ENCODE data around the gene NUFIP1.

Gene NUFIP1

DNA sequence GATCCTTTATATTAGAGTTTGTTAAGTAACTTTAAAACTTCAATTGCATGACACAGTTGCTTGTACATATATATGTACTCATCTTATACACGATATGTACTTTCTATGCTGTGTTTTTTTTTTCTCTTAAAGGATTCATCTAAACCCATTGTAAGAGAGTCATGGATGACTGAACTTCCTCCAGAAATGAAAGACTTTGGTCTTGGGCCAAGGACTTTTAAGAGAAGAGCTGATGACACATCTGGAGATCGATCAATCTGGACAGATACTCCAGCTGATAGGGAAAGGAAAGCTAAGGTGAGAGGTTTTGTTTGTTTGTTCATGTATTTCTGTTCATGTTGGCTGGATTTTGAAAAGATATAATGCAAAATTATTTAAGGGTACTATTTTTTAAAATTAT lies 26.0 kb upstream of the NUFIP1 start:
- Histone ChIP-seq H3K9me2 (replicated peaks; ENCODE audit: control insufficient read depth, low read length) (no peaks in the 10 kb centered on the region), H3K4me2 (ENCODE audit: low read length) (no peak overlapping the region), H3K9me3 (ENCODE audit: control insufficient read depth, insufficient read depth, low read length) (no peaks in the 10 kb centered on the region), H3K36me3 (ENCODE audit: control insufficient read depth, low read length) (peaks cover 35% of the 10 kb centered on the region), H3K4me3 (ENCODE audit: low read length) (no peak overlapping the region), H4K20me1 (ENCODE audit: control insufficient read depth, insufficient read depth, low read depth, low read length) (no peaks in the 10 kb centered on the region), H3K27me3 (ENCODE audit: control insufficient read depth, low read length) (no peaks in the 10 kb centered on the region), H3F3A (ENCODE audit: control insufficient read depth, insufficient read depth) (0 out of 2 replicates have a peak, but pooled peaks cover 3% of the 10 kb centered on the region), H3K79me2 (ENCODE audit: control insufficient read depth, low read length) (no peaks in the 10 kb centered on the region), H3K4me1 (ENCODE audit: control insufficient read depth, low read length) (no peaks in the 10 kb centered on the region), H3K27ac (ENCODE audit: low read depth, low read length) (no peak overlapping the region)
- TF ChIP-seq, protein P1, sequence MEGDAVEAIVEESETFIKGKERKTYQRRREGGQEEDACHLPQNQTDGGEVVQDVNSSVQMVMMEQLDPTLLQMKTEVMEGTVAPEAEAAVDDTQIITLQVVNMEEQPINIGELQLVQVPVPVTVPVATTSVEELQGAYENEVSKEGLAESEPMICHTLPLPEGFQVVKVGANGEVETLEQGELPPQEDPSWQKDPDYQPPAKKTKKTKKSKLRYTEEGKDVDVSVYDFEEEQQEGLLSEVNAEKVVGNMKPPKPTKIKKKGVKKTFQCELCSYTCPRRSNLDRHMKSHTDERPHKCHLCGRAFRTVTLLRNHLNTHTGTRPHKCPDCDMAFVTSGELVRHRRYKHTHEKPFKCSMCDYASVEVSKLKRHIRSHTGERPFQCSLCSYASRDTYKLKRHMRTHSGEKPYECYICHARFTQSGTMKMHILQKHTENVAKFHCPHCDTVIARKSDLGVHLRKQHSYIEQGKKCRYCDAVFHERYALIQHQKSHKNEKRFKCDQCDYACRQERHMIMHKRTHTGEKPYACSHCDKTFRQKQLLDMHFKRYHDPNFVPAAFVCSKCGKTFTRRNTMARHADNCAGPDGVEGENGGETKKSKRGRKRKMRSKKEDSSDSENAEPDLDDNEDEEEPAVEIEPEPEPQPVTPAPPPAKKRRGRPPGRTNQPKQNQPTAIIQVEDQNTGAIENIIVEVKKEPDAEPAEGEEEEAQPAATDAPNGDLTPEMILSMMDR (IDR thresholded peaks at IDR 0.05; ENCODE audit: low read depth, low read length, poor library complexity, severe bottlenecking), result no peak
- no peak for TF ChIP-seq EZH2phosphoT487 (IDR thresholded peaks at IDR 0.05; ENCODE audit: borderline replicate concordance, low read length)

DNA sequence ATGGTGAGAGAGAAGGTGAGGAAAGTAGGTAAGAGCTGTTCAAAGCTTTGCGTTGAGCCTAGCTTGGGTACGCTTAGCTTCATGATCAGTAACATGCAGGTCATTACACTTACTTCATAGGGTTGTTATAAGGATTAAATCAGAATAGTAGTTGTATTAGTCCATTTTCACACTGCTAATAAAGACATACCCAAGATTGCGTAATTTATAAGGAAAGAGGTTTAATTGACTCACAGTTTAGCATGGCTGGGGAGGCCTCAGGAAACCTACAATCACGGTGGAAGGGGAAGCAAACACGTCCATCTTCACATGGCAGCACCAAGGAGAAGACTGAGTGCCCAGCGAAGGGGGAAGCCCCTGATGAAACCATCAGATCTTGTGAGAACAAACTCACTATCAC lies 21.9 kb upstream of the NUFIP1 start:
- TF ChIP-seq, protein P1 (IDR thresholded peaks at IDR 0.05; ENCODE audit: low read depth, low read length, poor library complexity, severe bottlenecking), result no peak
- TF ChIP-seq EZH2phosphoT487 (IDR thresholded peaks at IDR 0.05; ENCODE audit: borderline replicate concordance, low read length), result no peak
- Histone ChIP-seq H3K27ac (ENCODE audit: low read depth, low read length) (no peak overlapping the region), H3K4me2 (ENCODE audit: low read length) (no peak overlapping the region), H3K27me3 (ENCODE audit: control insufficient read depth, low read length) (no peaks in the 10 kb centered on the region), H3K79me2 (ENCODE audit: control insufficient read depth, low read length) (no peaks in the 10 kb centered on the region), H4K20me1 (ENCODE audit: control insufficient read depth, insufficient read depth, low read depth, low read length) (no peaks in the 10 kb centered on the region), H3K9me3 (ENCODE audit: control insufficient read depth, insufficient read depth, low read length) (no peaks in the 10 kb centered on the region), H3K4me1 (ENCODE audit: control insufficient read depth, low read length) (no peaks in the 10 kb centered on the region), H3K4me3 (ENCODE audit: low read length) (no peak overlapping the region), H3K9me2 (replicated peaks; ENCODE audit: control insufficient read depth, low read length) (no peaks in the 10 kb centered on the region), H3F3A (ENCODE audit: control insufficient read depth, insufficient read depth) (0 out of 2 replicates have a peak, but pooled peaks cover 3% of the 10 kb centered on the region), H3K36me3 (ENCODE audit: control insufficient read depth, low read length) (peaks cover 45% of the 10 kb centered on the region)

DNA sequence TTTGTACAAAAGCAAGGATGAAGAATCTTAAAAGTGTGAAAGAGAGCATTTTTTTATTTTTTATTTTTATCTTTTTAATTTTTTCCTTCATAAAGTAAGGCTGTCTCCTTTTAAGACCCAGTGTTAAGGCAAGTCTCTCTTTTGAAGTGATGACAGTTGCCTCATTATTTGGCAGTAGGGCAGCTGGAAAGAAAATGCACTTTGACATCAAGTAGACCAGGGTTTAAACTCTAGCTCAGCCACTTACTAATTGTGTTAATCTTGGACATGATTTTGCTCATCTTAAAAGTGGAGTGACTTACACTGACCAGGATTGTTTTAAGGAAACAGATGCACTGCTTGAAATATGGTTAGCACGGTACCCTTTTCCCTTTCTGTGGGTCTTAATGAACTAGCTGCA lies 18.6 kb upstream of the NUFIP1 start:
- Histone ChIP-seq H3K4me3 (ENCODE audit: low read length) (no peak overlapping the region), H3K4me1 (ENCODE audit: control insufficient read depth, low read length) (no peaks in the 10 kb centered on the region), H3K9me2 (replicated peaks; ENCODE audit: control insufficient read depth, low read length) (no peaks in the 10 kb centered on the region), H3K27ac (ENCODE audit: low read depth, low read length) (no peak overlapping the region), H4K20me1 (ENCODE audit: control insufficient read depth, insufficient read depth, low read depth, low read length) (no peaks in the 10 kb centered on the region), H3K9me3 (ENCODE audit: control insufficient read depth, insufficient read depth, low read length) (no peaks in the 10 kb centered on the region), H3K36me3 (ENCODE audit: control insufficient read depth, low read length) (peaks cover 43% of the 10 kb centered on the region), H3F3A (ENCODE audit: control insufficient read depth, insufficient read depth) (0 out of 2 replicates have a peak, but pooled peaks cover 2% of the 10 kb centered on the region), H3K79me2 (ENCODE audit: control insufficient read depth, low read length) (no peaks in the 10 kb centered on the region), H3K27me3 (ENCODE audit: control insufficient read depth, low read length) (no peaks in the 10 kb centered on the region), H3K4me2 (ENCODE audit: low read length) (no peak overlapping the region)
- TF ChIP-seq, protein P1 (IDR thresholded peaks at IDR 0.05; ENCODE audit: low read depth, low read length, poor library complexity, severe bottlenecking), result no peak
- TF ChIP-seq EZH2phosphoT487 (IDR thresholded peaks at IDR 0.05; ENCODE audit: borderline replicate concordance, low read length), result no peak

Data from DOHH2 (cell line).